Fibroblast of the aortic adventitia (primary cell): ENCODE measurements around the gene S100PBP. TPM values are rescaled to one million over a fixed set of nuclear protein-coding genes. Genes with fewer than 3 reads are reported as not detected.

Experiments used
- DNase-seq: peaks from one replicate; pipeline ENCODE4 v3.0.0-alpha.2; 2010; ENCODE audit warnings: low read depth
- H3K4me3 ChIP-seq: 2 replicates; pipeline ENCODE4 v1.5.1; 2011; ENCODE audit warnings: low read depth, mild to moderate bottlenecking, control low read depth, low read length, moderate library complexity
- total RNA-seq: library from RNA; depleted of rRNA; stranded (reverse); fragments of >200 nt; gene quantifications from 2 replicates; pipeline ENCODE4 v1.2.3, GENCODE V29; 2012; ENCODE audit warnings: low replicate concordance
- TF ChIP-seq, protein P1 (sequence below): IDR thresholded peaks from 2 replicates; pipeline ENCODE4 v1.5.1; 2011; ENCODE audit warnings: mild to moderate bottlenecking, low read length, control low read depth, inconsistent platforms; ENCODE audit not compliant: insufficient read depth

The S100PBP gene
- total RNA-seq, 1 donor = 42.4 TPM

DNA sequence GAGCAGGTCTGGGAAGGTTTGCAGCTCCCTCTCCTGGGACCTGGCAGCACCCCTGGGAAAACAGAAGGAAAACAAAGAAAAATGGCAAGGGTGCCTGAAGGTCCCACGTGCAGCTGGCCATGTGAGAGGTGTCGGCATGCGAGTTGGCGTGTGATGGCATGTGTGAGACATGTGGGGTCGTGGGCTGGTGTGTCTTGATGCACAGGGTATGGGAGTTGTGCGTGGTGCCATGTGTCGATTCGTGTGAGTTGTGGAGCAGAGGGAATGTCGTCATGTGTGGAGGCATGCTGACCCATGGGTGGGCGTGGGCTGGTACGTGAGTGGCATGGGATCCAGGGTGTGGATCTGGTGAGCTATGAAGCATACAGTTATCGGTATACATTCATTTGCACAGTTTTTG lies 70.2 kb downstream of the S100PBP start:
- no peak overlapping the region for H3K4me3 ChIP-seq
- no peak for DNase-seq
- TF ChIP-seq, protein P1, sequence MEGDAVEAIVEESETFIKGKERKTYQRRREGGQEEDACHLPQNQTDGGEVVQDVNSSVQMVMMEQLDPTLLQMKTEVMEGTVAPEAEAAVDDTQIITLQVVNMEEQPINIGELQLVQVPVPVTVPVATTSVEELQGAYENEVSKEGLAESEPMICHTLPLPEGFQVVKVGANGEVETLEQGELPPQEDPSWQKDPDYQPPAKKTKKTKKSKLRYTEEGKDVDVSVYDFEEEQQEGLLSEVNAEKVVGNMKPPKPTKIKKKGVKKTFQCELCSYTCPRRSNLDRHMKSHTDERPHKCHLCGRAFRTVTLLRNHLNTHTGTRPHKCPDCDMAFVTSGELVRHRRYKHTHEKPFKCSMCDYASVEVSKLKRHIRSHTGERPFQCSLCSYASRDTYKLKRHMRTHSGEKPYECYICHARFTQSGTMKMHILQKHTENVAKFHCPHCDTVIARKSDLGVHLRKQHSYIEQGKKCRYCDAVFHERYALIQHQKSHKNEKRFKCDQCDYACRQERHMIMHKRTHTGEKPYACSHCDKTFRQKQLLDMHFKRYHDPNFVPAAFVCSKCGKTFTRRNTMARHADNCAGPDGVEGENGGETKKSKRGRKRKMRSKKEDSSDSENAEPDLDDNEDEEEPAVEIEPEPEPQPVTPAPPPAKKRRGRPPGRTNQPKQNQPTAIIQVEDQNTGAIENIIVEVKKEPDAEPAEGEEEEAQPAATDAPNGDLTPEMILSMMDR = no peak

DNA sequence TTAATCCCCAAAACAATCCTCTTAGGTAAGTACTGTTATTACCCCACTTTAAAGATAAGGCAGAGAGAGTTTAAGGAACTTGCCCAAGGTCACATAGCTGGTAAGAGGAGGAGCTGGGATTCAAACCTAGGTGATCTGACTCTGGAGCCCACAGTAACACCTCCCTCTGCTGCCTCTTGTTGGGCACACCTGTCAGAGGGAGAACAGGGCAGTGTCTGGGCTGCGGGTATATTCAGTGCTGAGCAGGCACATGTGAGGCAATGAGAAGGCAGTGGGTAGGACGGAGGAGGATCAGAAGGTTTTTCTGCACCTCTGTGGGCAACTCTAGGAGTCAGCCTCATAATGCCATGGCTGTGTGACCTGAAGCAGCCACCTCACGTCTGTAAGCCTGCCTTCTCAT lies 70.7 kb downstream of the S100PBP start:
- no peak overlapping the region for H3K4me3 ChIP-seq
- TF ChIP-seq, protein P1 = no peak
- DNase-seq = no peak

DNA sequence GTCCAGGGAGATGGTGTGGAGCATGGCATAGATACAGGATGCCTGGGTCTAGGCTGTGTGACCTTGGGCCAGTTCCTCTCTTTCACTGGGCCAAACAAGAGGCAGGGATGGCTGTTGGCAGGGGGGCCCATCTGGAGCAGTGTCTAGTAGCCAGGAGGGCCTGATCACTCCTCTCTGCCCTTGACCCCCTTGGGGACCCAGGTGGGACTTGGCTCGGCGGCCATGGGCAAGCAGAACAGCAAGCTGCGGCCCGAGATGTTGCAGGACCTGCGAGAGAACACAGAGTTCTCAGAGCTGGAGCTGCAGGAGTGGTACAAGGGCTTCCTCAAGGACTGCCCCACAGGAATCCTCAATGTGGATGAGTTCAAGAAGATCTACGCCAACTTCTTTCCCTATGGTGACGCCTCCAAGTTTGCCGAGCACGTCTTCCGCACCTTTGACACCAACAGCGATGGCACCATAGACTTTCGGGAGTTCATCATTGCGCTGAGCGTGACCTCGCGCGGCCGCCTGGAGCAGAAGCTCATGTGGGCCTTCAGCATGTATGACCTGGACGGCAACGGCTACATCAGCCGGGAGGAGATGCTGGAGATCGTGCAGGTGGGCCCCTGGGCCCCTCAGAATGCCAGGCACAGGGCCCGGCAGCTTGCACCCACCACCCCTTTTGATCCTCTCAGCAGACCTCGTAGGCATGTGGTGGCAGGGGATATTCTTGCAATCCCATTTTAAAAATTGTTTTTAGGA lies 71.4 kb downstream of the S100PBP start:
- DNase-seq = no peak

DNA sequence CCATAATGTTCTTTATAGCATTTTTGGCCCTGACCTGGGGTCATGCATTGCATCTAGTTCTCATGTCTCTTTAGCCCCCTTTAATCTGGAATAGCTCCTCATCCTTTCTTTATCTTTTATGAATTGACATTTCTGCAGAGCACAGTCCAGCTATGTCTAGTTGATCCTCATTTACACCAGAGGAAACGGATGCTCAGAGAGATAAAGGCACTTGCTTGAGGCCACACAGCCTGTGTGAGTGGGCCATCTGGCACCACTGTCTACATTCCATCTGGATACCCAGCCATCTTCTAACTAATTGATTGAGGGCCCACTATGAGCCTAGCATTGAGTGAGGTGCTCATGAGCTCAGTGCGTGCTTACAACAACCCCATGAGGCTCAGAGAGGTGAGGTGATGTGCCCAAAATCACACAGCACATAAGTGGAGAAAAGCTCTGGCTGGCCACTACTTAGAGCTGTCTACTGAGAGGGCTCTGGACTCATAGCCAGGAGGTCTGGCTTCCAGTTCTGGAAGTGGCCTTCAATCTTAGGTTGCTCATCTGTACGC lies 72.4 kb downstream of the S100PBP start:
- DNase-seq = no peak
- TF ChIP-seq, protein P1 = no peak
- H3K4me3 ChIP-seq = no peak overlapping the region

More for the DNA sequence above, 71.4 kb downstream of the S100PBP start:
- TF ChIP-seq, protein P1 = no peak
- no peak overlapping the region for H3K4me3 ChIP-seq

DNA sequence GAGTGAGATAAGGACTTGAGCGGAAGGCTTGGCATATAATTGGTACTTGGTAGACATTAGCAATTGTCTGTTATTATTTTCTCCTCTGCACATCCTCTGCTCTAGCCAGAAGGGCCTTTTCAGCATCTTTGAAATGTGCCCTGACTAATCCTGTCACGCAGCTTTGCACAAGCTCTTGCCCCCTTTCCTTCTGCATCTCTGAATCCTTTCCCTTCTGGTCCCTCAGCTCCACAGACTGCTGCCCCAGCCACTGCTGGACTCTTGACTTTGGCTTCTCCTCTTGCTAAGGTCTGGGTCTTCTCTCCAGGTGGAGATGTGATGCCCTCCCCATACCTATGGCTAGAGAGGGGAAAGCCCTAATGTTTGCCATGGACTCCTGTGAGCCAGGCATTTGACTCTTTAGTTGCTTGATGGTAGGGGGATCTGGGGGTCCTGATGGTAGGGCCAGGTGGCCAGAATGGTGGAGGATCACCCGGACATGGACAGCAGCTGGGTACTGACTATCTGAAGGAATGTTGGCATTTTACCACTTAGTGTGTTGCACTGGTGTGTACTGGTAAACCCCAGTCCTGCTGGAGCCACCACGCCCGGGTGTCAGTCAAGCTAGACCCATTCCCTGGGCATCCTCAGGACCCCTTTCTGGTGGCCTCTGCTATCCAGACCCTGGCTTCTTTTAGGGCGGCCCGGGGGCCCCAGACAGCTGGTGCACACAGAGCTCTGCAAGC lies 73.2 kb downstream of the S100PBP start:
- no peak overlapping the region for H3K4me3 ChIP-seq
- DNase-seq = no peak
- TF ChIP-seq, protein P1 = no peak

DNA sequence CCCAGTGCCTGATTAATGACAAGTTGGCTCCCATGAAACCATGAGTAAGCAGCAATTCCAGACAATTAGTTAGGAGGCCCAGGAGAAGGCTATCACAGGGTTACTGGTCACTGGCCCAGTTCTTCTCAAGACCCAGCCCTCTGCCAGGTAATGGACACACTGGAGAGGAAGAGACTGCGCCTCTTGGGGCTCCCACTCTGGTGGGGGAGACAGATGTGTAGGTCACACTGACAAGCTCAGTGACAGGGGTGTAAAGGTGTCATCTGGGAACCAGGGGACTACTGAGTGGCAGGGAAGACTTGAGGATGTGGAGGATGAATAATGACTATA lies 73.8 kb downstream of the S100PBP start:
- DNase-seq = no peak

More for the DNA sequence above, 73.8 kb downstream of the S100PBP start:
- TF ChIP-seq, protein P1 = no peak
- no peak overlapping the region for H3K4me3 ChIP-seq
